Calu3 (cell line): ENCODE data around the gene EPB41L2. TPM values are rescaled to one million over a fixed set of nuclear protein-coding genes. Genes with fewer than 3 reads are reported as not detected.

Experiments
- BruUV-seq: library from RNA; stranded (reverse); fragments of 400-500 nt; replicated peaks from 2 replicates; lab custom pipeline; 2021; lab: Mats Ljungman, UMichigan
- CTCF ChIA-PET: fragments of 300-600 bp; sonication (Branson Sonifier 250); formaldehyde crosslinking; loops from one replicate; lab custom pipeline; 2022; ENCODE audit warnings: antibody characterized with exemption; lab: Charles Lee
- DNase-seq: peaks from one replicate; pipeline ENCODE4 v3.0.0; 2022
- H3K27ac Mint-ChIP-seq: one replicate; pipeline ENCODE4 v1.8.0; 2022; ENCODE audit warnings: mixed read lengths; ENCODE audit not compliant: unreplicated experiment
- H3K27me3 Mint-ChIP-seq: one replicate; pipeline ENCODE4 v1.8.0; 2022; ENCODE audit warnings: mixed read lengths; ENCODE audit not compliant: unreplicated experiment
- H3K36me3 Mint-ChIP-seq: one replicate; pipeline ENCODE4 v1.8.0; 2022; ENCODE audit warnings: mild to moderate bottlenecking, moderate library complexity, mixed read lengths; ENCODE audit not compliant: insufficient read depth, unreplicated experiment
- H3K4me1 Mint-ChIP-seq: one replicate; pipeline ENCODE4 v1.8.0; 2022; ENCODE audit warnings: mild to moderate bottlenecking, low read depth, mixed read lengths; ENCODE audit not compliant: unreplicated experiment
- H3K4me3 Mint-ChIP-seq: one replicate; pipeline ENCODE4 v1.8.0; 2022; ENCODE audit warnings: mild to moderate bottlenecking, low read depth, moderate library complexity, mixed read lengths; ENCODE audit not compliant: unreplicated experiment
- H3K9me3 Mint-ChIP-seq: one replicate; pipeline ENCODE4 v1.8.0; 2022; ENCODE audit warnings: low read depth, mixed read lengths; ENCODE audit not compliant: unreplicated experiment
- CTCF ChIP-seq: fragments of 200-600 bp; IDR thresholded peaks from one replicate; pipeline ENCODE4 v1.8.0; 2022; ENCODE audit warnings: antibody characterized with exemption; ENCODE audit not compliant: unreplicated experiment
- intact Hi-C: fragments of 100-400 bp; cut with micrococcal nuclease; formaldehyde crosslinking; loops from one replicate; pipeline ENCODE4 v1.10.0; 2022; ENCODE audit not compliant: unreplicated experiment
- total RNA-seq: library from RNA; stranded (reverse); gene quantifications from 2 replicates; pipeline ENCODE4 v1.2.3, GENCODE V29; 2022

EPB41L2 gene
- total RNA-seq, 1 experiment from 2014 or later, result 332 TPM

GRCh38 chr6:130888246-130888645 lies 174.8 kb downstream of the EPB41L2 start:
- TF ChIP-seq CTCF, result no peak
- Mint-ChIP-seq H3K36me3 (no peaks in the 10 kb centered on the region), H3K27ac (peak overlapping the region; percentile 12), H3K4me3 (no peak overlapping the region), H3K4me1 (peaks cover 9% of the 10 kb centered on the region), H3K9me3 (no peaks in the 10 kb centered on the region), H3K27me3 (no peaks in the 10 kb centered on the region)
- BruUV-seq, result no TSS peak
- CTCF ChIA-PET, result no interaction called here
- DNase-seq, result no peak
- intact Hi-C loops, result loop anchor here (5.0 kb wide), 1 partner anchor 174 kb away; the partner anchor contains the start of gene EPB41L2

- CTCF ChIA-PET, result no interaction called here
- Mint-ChIP-seq H3K9me3 (no peaks in the 10 kb centered on the region), H3K4me3 (no peak overlapping the region), H3K27me3 (no peaks in the 10 kb centered on the region), H3K36me3 (no peaks in the 10 kb centered on the region), H3K4me1 (peaks cover 9% of the 10 kb centered on the region), H3K27ac (no peak overlapping the region)
- TF ChIP-seq CTCF, result no peak
- DNase-seq, result no peak
- no TSS peak for BruUV-seq
- intact Hi-C loops, result loop anchor here (5.0 kb wide), 1 partner anchor 175 kb away; the partner anchor contains the start of gene EPB41L2
Measured at GRCh38 chr6:130886966-130887365, 176.1 kb downstream of the EPB41L2 start.

GRCh38 chr6:130885392-130886192 lies 177.5 kb downstream of the EPB41L2 start:
- Mint-ChIP-seq H3K27ac (no peak overlapping the region), H3K9me3 (no peaks in the 10 kb centered on the region), H3K36me3 (no peaks in the 10 kb centered on the region), H3K4me1 (peaks cover 9% of the 10 kb centered on the region), H3K27me3 (no peaks in the 10 kb centered on the region), H3K4me3 (no peak overlapping the region)
- CTCF ChIA-PET, result interaction anchor here (0.7 to 2.7 kb wide), 9 partner anchors 14 to 634 kb away, joined by 3 to 50 read pairs (median 5); no protein-coding TSS in a partner anchor
- TF ChIP-seq CTCF, result peak; percentile 79
- BruUV-seq, result no TSS peak
- DNase-seq, result peak; percentile 83
- intact Hi-C loops, result loop anchor here (1.0 to 5.0 kb wide), 4 partner anchors 177 to 649 kb away; partner anchors contain the start of gene EPB41L2

GRCh38 chr6:130882370-130882769 lies 180.7 kb downstream of the EPB41L2 start:
- BruUV-seq, result no TSS peak
- DNase-seq, result no peak
- TF ChIP-seq CTCF, result no peak
- Mint-ChIP-seq H3K4me3 (no peak overlapping the region), H3K4me1 (peaks cover 9% of the 10 kb centered on the region), H3K27ac (no peak overlapping the region), H3K9me3 (no peaks in the 10 kb centered on the region), H3K36me3 (no peaks in the 10 kb centered on the region), H3K27me3 (no peaks in the 10 kb centered on the region)
- intact Hi-C loops, result no loop called here
- CTCF ChIA-PET, result no interaction called here
